Uterus (tissue), 4 donors: ENCODE measurements around the gene FHAD1. TPM values are rescaled to one million over a fixed set of nuclear protein-coding genes. Genes with fewer than 3 reads are reported as not detected.

ENCODE experiments used
- DNase-seq, 2 donors: peaks; one replicate each; pipeline ENCODE4 v3.0.0-alpha.2; 2019 to 2020
- H3K27ac ChIP-seq, 2 donors: fragments of 200-600 bp; sonication (generic); 1 replicate in 1 of 2; 2 replicates in 1 of 2; pipeline ENCODE4 v1.5.1; 2016 to 2018
- H3K27me3 ChIP-seq, 2 donors: fragments of 200-600 bp; sonication (generic); one replicate each; pipeline ENCODE4 v1.5.1; 2018 to 2019; ENCODE audit warnings: control low read depth in 1 of 2
- H3K36me3 ChIP-seq, 2 donors: fragments of 200-600 bp; sonication (generic); one replicate each; pipeline ENCODE4 v1.5.1; 2019; ENCODE audit warnings: control low read depth in 1 of 2
- H3K4me1 ChIP-seq, 2 donors: fragments of 200-600 bp; sonication (generic); one replicate each; pipeline ENCODE4 v1.5.1; 2018 to 2019; ENCODE audit warnings: control low read depth in 1 of 2
- H3K4me3 ChIP-seq, 2 donors: fragments of 200-600 bp; sonication (generic); 1 replicate in 1 of 2; 2 replicates in 1 of 2; pipeline ENCODE4 v1.5.1; 2018 to 2019; ENCODE audit warnings: mild to moderate bottlenecking in 1 of 2
- H3K9me3 ChIP-seq, 2 donors: fragments of 200-600 bp; sonication (generic); one replicate each; pipeline ENCODE4 v1.5.1; 2019; ENCODE audit warnings: control low read depth in 1 of 2
- CTCF ChIP-seq, 4 experiments: fragments of 200-600 bp in 2 of 4; fragments of 450-650 bp in 2 of 4; sonication (generic) in 2 of 4; IDR thresholded peaks; one replicate each; pipeline ENCODE4 v1.5.1; 2016 to 2019; ENCODE audit warnings: antibody characterized with exemption in 4 of 4, mild to moderate bottlenecking in 2 of 4, moderate library complexity in 1 of 4
- POLR2A ChIP-seq, 2 donors: fragments of 450-650 bp; IDR thresholded peaks; one replicate each; pipeline ENCODE4 v1.6.1; 2016; ENCODE audit warnings: antibody characterized with exemption in 2 of 2, mild to moderate bottlenecking in 1 of 2, moderate library complexity in 1 of 2
- intact Hi-C: fragments of 100-400 bp; cut with DNase I; formaldehyde crosslinking; loops from one replicate; pipeline ENCODE4 v1.15.1; 2023; ENCODE audit warnings: low total_unique reads
- total RNA-seq, 4 donors: library from RNA; depleted of rRNA in 3 of 4; stranded (reverse); fragments of >200 nt in 3 of 4; gene quantifications; one replicate each; pipeline versions ENCODE4 v1.1.0 to v1.2.4, GENCODE V29; 2014 to 2023
- donor health status: DM: yes; HTN: yes; CAD: no.

The FHAD1 gene
- total RNA-seq, 4 donors from 2014 or later: 1.1 to 4.1 TPM; not detected in 2

GRCh38 chr1:15207031-15207828 lies 39.8 kb upstream of the FHAD1 start:
- H3K9me3 ChIP-seq: no peaks in the 10 kb centered on the region
- no peak overlapping the region for H3K27ac ChIP-seq
- H3K27me3 ChIP-seq: no peaks in the 10 kb centered on the region
- intact Hi-C loops: no loop called here
- no peak overlapping the region for H3K4me3 ChIP-seq
- no peak for DNase-seq
- H3K36me3 ChIP-seq: no peaks in the 10 kb centered on the region
- H3K4me1 ChIP-seq: no peaks in the 10 kb centered on the region
- TF ChIP-seq POLR2A (IDR thresholded peaks at IDR 0.05) (no peak), CTCF (IDR thresholded peaks at IDR 0.05) (no peak)

- intact Hi-C loops: no loop called here
- H3K27ac ChIP-seq: no peak overlapping the region
- H3K4me3 ChIP-seq: no peak overlapping the region
- H3K4me1 ChIP-seq: no peaks in the 10 kb centered on the region
- TF ChIP-seq CTCF (IDR thresholded peaks at IDR 0.05) (no peak), POLR2A (IDR thresholded peaks at IDR 0.05) (no peak)
- no peak for DNase-seq
- no peaks in the 10 kb centered on the region for H3K27me3 ChIP-seq
- H3K9me3 ChIP-seq: no peaks in the 10 kb centered on the region
- H3K36me3 ChIP-seq: no peaks in the 10 kb centered on the region
Observed at GRCh38 chr1:15207829-15208429, 39.1 kb upstream of the FHAD1 start.

GRCh38 chr1:15210651-15211375 lies 36.2 kb upstream of the FHAD1 start:
- H3K27me3 ChIP-seq: no peaks in the 10 kb centered on the region
- H3K4me1 ChIP-seq: peaks cover 0 to 9% of the 10 kb centered on the region in 2 donors

GRCh38 chr1:15211424-15211823 lies 35.6 kb upstream of the FHAD1 start:
- no peak for DNase-seq
- Histone ChIP-seq H3K4me3 (no peak overlapping the region), H3K36me3 (no peaks in the 10 kb centered on the region), H3K4me1 (peaks cover 0 to 9% of the 10 kb centered on the region in 2 donors), H3K27me3 (no peaks in the 10 kb centered on the region), H3K27ac (peak overlapping the region in 1 of 2 donors; percentile 50), H3K9me3 (no peaks in the 10 kb centered on the region)
- TF ChIP-seq CTCF (IDR thresholded peaks at IDR 0.05) (no peak), POLR2A (IDR thresholded peaks at IDR 0.05) (no peak)
- intact Hi-C loops: no loop called here

More at GRCh38 chr1:15210651-15211375, 36.2 kb upstream of the FHAD1 start:
- no peaks in the 10 kb centered on the region for H3K9me3 ChIP-seq
- H3K4me3 ChIP-seq: no peak overlapping the region
- no peak for TF ChIP-seq CTCF (IDR thresholded peaks at IDR 0.05)
- TF ChIP-seq POLR2A (IDR thresholded peaks at IDR 0.05): no peak
- H3K36me3 ChIP-seq: no peaks in the 10 kb centered on the region
- H3K27ac ChIP-seq: peak overlapping the region; percentile 31 to 50
- no peak for DNase-seq
- intact Hi-C loops: no loop called here
